Ovary (tissue), 3 donors: Measurements from ENCODE around the gene MLXIPL.

Experiments used
- POLR2A ChIP-seq: fragments of 450-650 bp; IDR thresholded peaks from one replicate; pipeline ENCODE4 v1.6.1; 2017; ENCODE audit warnings: antibody characterized with exemption, mild to moderate bottlenecking, moderate library complexity
- TF ChIP-seq, protein P1 (sequence below), 3 donors: fragments of 450-650 bp in 2 of 3; fragments of 200-600 bp in 1 of 3; IDR thresholded peaks; one replicate each; pipeline versions ENCODE4 v1.5.1 to v1.8.0; 2016 to 2022; ENCODE audit warnings: antibody characterized with exemption in 3 of 3, mild to moderate bottlenecking in 1 of 3
- donor health status: DM: no; HTN: no; CAD: no.

DNA sequence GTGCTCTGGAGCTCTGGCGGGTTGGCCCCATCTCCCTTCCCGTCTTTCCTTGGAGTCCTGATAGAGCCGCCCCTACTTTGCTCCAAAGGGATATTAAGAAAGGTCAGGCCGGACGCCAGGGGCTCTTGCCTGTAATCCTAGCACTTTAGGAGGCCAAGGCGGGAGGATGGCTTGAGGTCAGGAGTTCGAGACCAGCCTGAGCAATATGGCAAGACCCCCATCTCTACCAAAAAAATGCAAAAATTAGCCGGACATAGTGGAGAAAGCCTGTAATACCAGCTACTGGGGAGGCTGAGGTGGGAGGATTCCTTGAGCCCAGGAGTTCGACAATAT, 313 bp upstream of the MLXIPL start:
- TF ChIP-seq, protein P1, sequence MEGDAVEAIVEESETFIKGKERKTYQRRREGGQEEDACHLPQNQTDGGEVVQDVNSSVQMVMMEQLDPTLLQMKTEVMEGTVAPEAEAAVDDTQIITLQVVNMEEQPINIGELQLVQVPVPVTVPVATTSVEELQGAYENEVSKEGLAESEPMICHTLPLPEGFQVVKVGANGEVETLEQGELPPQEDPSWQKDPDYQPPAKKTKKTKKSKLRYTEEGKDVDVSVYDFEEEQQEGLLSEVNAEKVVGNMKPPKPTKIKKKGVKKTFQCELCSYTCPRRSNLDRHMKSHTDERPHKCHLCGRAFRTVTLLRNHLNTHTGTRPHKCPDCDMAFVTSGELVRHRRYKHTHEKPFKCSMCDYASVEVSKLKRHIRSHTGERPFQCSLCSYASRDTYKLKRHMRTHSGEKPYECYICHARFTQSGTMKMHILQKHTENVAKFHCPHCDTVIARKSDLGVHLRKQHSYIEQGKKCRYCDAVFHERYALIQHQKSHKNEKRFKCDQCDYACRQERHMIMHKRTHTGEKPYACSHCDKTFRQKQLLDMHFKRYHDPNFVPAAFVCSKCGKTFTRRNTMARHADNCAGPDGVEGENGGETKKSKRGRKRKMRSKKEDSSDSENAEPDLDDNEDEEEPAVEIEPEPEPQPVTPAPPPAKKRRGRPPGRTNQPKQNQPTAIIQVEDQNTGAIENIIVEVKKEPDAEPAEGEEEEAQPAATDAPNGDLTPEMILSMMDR (IDR thresholded peaks at IDR 0.05), result no peak
- TF ChIP-seq POLR2A, result no peak
